Epithelial cell of proximal tubule (primary cell): Measurements from ENCODE around the gene PDE4D. TPM values are rescaled to one million over a fixed set of nuclear protein-coding genes. Genes with fewer than 3 reads are reported as not detected.

Experiments used
- DNase-seq: peaks from one replicate; pipeline ENCODE4 v3.0.0-alpha.2; 2011; ENCODE audit warnings: low read depth
- H3K4me3 ChIP-seq: 2 replicates; pipeline ENCODE4 v1.5.1; 2011; ENCODE audit warnings: low read depth, mild to moderate bottlenecking, low read length
- CTCF ChIP-seq: conservative IDR thresholded peaks from 2 replicates; pipeline ENCODE4 v1.5.1; 2012; ENCODE audit warnings: low read depth, mild to moderate bottlenecking, low read length
- total RNA-seq: library from RNA; depleted of rRNA; stranded (reverse); fragments of >200 nt; gene quantifications from 2 replicates; pipeline ENCODE4 v1.2.3, GENCODE V29; 2015

PDE4D gene
- total RNA-seq, 1 donor from 2014 or later: 18.4 TPM

GRCh38 chr5:59842999-59843398 lies 50.5 kb downstream of the PDE4D start:
- H3K4me3 ChIP-seq: no peak overlapping the region
- no peak for DNase-seq
- no peak for TF ChIP-seq CTCF

- TF ChIP-seq CTCF: no peak
- DNase-seq: no peak
- H3K4me3 ChIP-seq: no peak overlapping the region
These were observed 53.3 kb downstream of the PDE4D start for GRCh38 chr5:59840200-59840601.

- no peak for TF ChIP-seq CTCF
These were observed 54.5 kb downstream of the PDE4D start for GRCh38 chr5:59838989-59839388.

DNA sequence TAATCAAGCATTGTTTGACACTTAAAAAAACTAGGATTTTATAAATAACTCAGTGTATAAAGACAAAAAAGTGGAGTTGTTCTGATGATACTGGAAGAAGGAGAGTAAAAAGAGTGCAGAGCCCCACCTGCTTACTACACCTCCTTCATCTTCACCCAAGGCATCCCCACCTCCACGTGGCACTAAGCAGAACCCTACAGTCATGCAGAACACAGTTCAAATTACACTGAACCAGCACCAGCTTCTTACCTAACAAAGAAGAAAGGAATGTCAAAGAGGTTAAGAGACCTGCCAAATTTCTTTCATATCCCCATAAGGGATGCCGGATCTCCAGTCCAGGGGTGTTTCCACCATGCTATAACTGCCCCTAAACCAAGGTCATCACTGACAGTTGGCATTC lies 55.5 kb downstream of the PDE4D start:
- DNase-seq: no peak
- TF ChIP-seq CTCF: no peak
- H3K4me3 ChIP-seq: no peak overlapping the region

More at GRCh38 chr5:59838989-59839388, 54.5 kb downstream of the PDE4D start:
- H3K4me3 ChIP-seq: no peak overlapping the region
- DNase-seq: no peak

GRCh38 chr5:59837071-59837470 lies 56.5 kb downstream of the PDE4D start:
- no peak for TF ChIP-seq CTCF
- H3K4me3 ChIP-seq: no peak overlapping the region
- DNase-seq: no peak

DNA sequence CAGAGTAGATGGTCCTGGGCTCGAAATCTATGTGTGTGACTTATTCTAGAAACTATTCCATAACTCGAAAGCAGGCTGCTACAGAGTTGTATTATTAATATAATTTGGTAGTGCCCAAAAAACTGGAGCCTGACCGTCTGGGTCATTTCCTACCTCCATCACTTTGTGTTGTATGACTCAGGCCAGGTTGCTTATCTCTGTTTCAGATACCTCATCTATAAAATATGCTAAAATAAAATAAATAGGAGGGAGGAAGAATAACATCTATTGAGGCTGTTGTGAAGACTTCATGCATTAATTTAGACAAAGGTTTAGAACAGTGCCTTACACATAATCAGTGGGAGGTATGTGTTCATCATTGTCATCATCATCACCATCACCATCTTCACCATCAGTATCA lies 57.7 kb downstream of the PDE4D start:
- no peak overlapping the region for H3K4me3 ChIP-seq
- no peak for DNase-seq
- TF ChIP-seq CTCF: no peak

DNA sequence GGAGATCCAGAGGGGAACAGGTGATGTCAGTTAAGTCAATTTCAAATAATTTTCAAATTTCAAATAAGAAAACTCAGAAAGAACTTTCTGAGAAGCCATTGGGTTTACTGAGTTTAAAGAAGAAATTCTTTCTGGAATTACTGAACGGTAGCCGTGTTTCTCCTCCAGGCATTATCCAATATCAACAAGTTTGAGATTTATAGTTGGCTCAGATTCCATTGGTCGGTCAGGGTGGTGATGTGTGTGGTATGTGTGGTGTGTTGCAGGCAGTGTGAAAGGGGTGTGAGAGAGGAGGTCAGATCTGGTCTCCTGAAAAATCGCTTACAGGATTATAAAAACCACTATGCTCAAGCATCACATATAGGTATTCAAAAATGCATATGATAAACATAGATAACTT lies 60.1 kb downstream of the PDE4D start:
- DNase-seq: no peak
- no peak overlapping the region for H3K4me3 ChIP-seq
- TF ChIP-seq CTCF: no peak
